Endothelial cell of umbilical vein (primary cell): ENCODE measurements around the gene IL17RD. TPM values are rescaled to one million over a fixed set of nuclear protein-coding genes. Genes with fewer than 3 reads are reported as not detected.

Source experiments
- BruUV-seq: library from RNA; stranded (reverse); fragments of 400-500 nt; replicated peaks from 2 replicates; lab custom pipeline; 2021; lab: Mats Ljungman, UMichigan
- CTCF ChIA-PET: fragments of 300-600, 350-600 bp; sonication (Branson Sonifier 250); formaldehyde crosslinking; loops from one replicate; lab custom pipeline; 2021; ENCODE audit warnings: antibody characterized with exemption, inconsistent platforms; lab: Charles Lee
- POLR2A ChIA-PET: fragments of 300-600, 350-600 bp; sonication (Branson Sonifier 250); formaldehyde crosslinking; loops from one replicate; lab custom pipeline; 2021; ENCODE audit warnings: antibody characterized with exemption, inconsistent platforms; lab: Charles Lee
- DNase-seq: peaks from one replicate; pipeline ENCODE4 v3.0.0-alpha.2; 2011; ENCODE audit warnings: low read depth, low spot score
- FAIRE-seq: peaks from 2 replicates; lab custom pipeline; 2011; peaks lifted over from hg19 to GRCh38; lab: Jason Lieb, UNC
- H2AFZ ChIP-seq: 2 replicates; pipeline ENCODE4 v1.6.0; 2012; ENCODE audit warnings: low read depth, low read length, control low read depth, inconsistent platforms
- H3K27ac ChIP-seq: 2 replicates; pipeline ENCODE4 v1.5.1; 2011; ENCODE audit warnings: low read depth, mild to moderate bottlenecking, control low read depth, low read length, moderate library complexity; ENCODE audit not compliant: insufficient read depth
- H3K27me3 ChIP-seq, 2 experiments: 2 replicates each; pipeline versions ENCODE4 v1.6.0 to v1.6.1; 2011; ENCODE audit warnings: low read length in 2 of 2, mixed read lengths in 1 of 2; ENCODE audit not compliant: control insufficient read depth in 2 of 2, insufficient read depth in 2 of 2
- H3K36me3 ChIP-seq, 2 experiments: 2 replicates in 1 of 2; 3 replicates in 1 of 2; pipeline ENCODE4 v1.5.1; 2011; ENCODE audit warnings: low read length in 2 of 2, mild to moderate bottlenecking in 1 of 2, moderate library complexity in 1 of 2; ENCODE audit not compliant: control insufficient read depth in 2 of 2, insufficient read depth in 2 of 2; ENCODE audit errors: extremely low read depth in 1 of 2
- H3K4me1 ChIP-seq: 3 replicates; pipeline ENCODE4 v1.5.1; 2011; ENCODE audit warnings: mild to moderate bottlenecking, low read length; ENCODE audit not compliant: control insufficient read depth, insufficient read depth; ENCODE audit errors: extremely low read depth
- H3K4me2 ChIP-seq: 2 replicates; pipeline ENCODE4 v1.6.1; 2011; ENCODE audit warnings: low read length, control low read depth, mixed read lengths; ENCODE audit not compliant: insufficient read depth
- H3K4me3 ChIP-seq, 3 experiments: fragments of 200-600 bp in 1 of 3; sonication (generic), shearing (Covaris generic) in 1 of 3; replicated peaks in 1 of 3; 2 replicates each; pipeline ENCODE4 v1.5.1; 2011 to 2016; ENCODE audit warnings: control low read depth in 3 of 3, low read length in 3 of 3, mild to moderate bottlenecking in 2 of 3, inconsistent platforms in 1 of 3, low read depth in 1 of 3, moderate library complexity in 1 of 3; ENCODE audit not compliant: insufficient read depth in 1 of 3
- H3K79me2 ChIP-seq: 2 replicates; pipeline ENCODE4 v1.6.0; 2012; ENCODE audit warnings: low read length, inconsistent platforms; ENCODE audit not compliant: control insufficient read depth, insufficient read depth
- H3K9ac ChIP-seq: replicated peaks from 2 replicates; pipeline ENCODE3; 2011; ENCODE audit warnings: low read length, control low read depth; ENCODE audit not compliant: insufficient read depth; ENCODE audit errors: extremely low read depth
- H3K9me1 ChIP-seq: replicated peaks from 3 replicates; pipeline ENCODE4 v1.6.0; 2011; ENCODE audit warnings: mild to moderate bottlenecking, low read length; ENCODE audit not compliant: control insufficient read depth, insufficient read depth; ENCODE audit errors: extremely low read depth
- H3K9me3 ChIP-seq: replicated peaks from 2 replicates; pipeline ENCODE4 v1.5.1; 2012; ENCODE audit warnings: low read length, inconsistent platforms; ENCODE audit not compliant: control insufficient read depth, insufficient read depth
- H4K20me1 ChIP-seq: replicated peaks from 2 replicates; pipeline ENCODE3; 2011; ENCODE audit warnings: mild to moderate bottlenecking, low read length; ENCODE audit not compliant: control insufficient read depth, insufficient read depth; ENCODE audit errors: extremely low read depth
- EZH2 ChIP-seq: IDR thresholded peaks from 2 replicates; pipeline ENCODE4 v1.6.1; 2012; ENCODE audit warnings: borderline replicate concordance, low read depth, mild to moderate bottlenecking, moderate library complexity, low read length, inconsistent platforms; ENCODE audit not compliant: severe bottlenecking
- FOS ChIP-seq: IDR thresholded peaks from 2 replicates; pipeline ENCODE4 v1.6.1; 2011; ENCODE audit warnings: mild to moderate bottlenecking, low read length, moderate library complexity, borderline replicate concordance; ENCODE audit not compliant: insufficient read depth
- GATA2 ChIP-seq: IDR thresholded peaks from 2 replicates; pipeline ENCODE4 v1.7.0; 2011; ENCODE audit warnings: low read depth, mild to moderate bottlenecking, moderate library complexity, mixed read lengths, low read length; ENCODE audit not compliant: insufficient read length, insufficient read depth
- JUN ChIP-seq: IDR thresholded peaks from 2 replicates; pipeline ENCODE4 v1.6.1; 2011; ENCODE audit warnings: borderline replicate concordance, low read depth; ENCODE audit not compliant: insufficient read length, insufficient read depth
- MYC ChIP-seq: IDR thresholded peaks from one replicate; pipeline ENCODE4 v1.6.1; 2011; ENCODE audit warnings: mild to moderate bottlenecking, low read depth, low read length
- POLR2A ChIP-seq: IDR thresholded peaks from 2 replicates; pipeline ENCODE4 v1.6.1; 2012; ENCODE audit warnings: low read depth, mild to moderate bottlenecking, control low read depth, low read length
- POLR2AphosphoS5 ChIP-seq: IDR thresholded peaks from 2 replicates; pipeline ENCODE4 v1.6.1; 2012; ENCODE audit warnings: low read depth, mild to moderate bottlenecking, control low read depth, low read length, moderate library complexity; ENCODE audit not compliant: insufficient read depth
- dilution Hi-C: fragments of 300-500 bp; cut with MboI; formaldehyde crosslinking; loops from one replicate; pipeline ENCODE4 v1.15.0; 2019; ENCODE audit warnings: low sequenced_read_pairs; ENCODE audit not compliant: extremely low pct_ligation_motif_present
- intact Hi-C: fragments of 100-400 bp; cut with micrococcal nuclease; formaldehyde crosslinking; loops from one replicate; pipeline ENCODE4 v1.10.0; 2022
- polyA plus RNA-seq, 4 experiments: library from polyadenylated mRNA; depleted of rRNA in 3 of 4; stranded (reverse) in 3 of 4; unstranded in 1 of 4; fragments of >200 nt; gene quantifications; 2 replicates each; pipeline versions ENCODE4 v1.2.1 to v1.2.3, GENCODE V29; 2011 to 2012; ENCODE audit warnings: missing spikeins in 1 of 4
- total RNA-seq: library from RNA; stranded (reverse); gene quantifications from 2 replicates; pipeline ENCODE4 v1.2.3, GENCODE V29; 2021
- TF ChIP-seq, protein P1 (sequence below): IDR thresholded peaks from 2 replicates; pipeline ENCODE4 v1.6.1; 2011; ENCODE audit not compliant: insufficient read depth, insufficient read length
- TF ChIP-seq, protein P2 (sequence below), 2 donors: IDR thresholded peaks; 1 replicate in 1 of 2; 2 replicates in 1 of 2; pipeline ENCODE4 v1.5.1; 2011; ENCODE audit warnings: low read length in 2 of 2, mild to moderate bottlenecking in 2 of 2, moderate library complexity in 2 of 2, control low read depth in 1 of 2, inconsistent platforms in 1 of 2, low read depth in 1 of 2; ENCODE audit not compliant: insufficient read depth in 1 of 2; ENCODE audit errors: extremely low read depth in 1 of 2

The IL17RD gene
- total and polyA plus RNA-seq, 2 donors (not counting 3 experiments of a cell fraction or from before 2014, with no cell fraction given): 0.36 to 0.93 TPM

DNA sequence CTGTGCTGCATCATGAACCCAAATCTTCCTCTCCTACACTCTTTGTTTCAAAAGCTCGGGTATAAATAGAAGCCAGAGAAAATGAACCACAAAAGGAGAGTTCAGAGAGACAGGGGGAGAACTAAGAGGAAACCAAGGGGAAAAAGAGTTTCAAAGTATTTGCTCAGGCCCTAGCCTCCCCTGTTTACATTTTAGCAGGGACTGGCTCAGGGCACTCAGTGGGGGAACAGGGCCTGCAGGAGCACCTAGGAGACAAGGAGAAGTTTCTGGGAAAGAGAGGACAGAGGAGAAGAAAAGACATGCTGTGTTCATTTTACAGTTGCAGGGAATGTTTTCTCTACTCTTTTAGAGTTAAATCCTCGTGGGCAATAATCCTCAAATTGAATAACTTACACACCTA, 8.5 kb upstream of the IL17RD start:
- POLR2A ChIA-PET: no interaction called here
- no peaks in the 10 kb centered on the region for H3K9me3 ChIP-seq
- H3K27ac ChIP-seq: no peak overlapping the region
- H3K9me1 ChIP-seq: no peaks in the 10 kb centered on the region
- peaks cover 17 to 24% of the 10 kb centered on the region in 2 experiments for H3K27me3 ChIP-seq
- no peaks in the 10 kb centered on the region for H3K79me2 ChIP-seq
- no peak overlapping the region for H3K4me3 ChIP-seq
- FAIRE-seq (no peak), DNase-seq (no peak)
- no peaks in the 10 kb centered on the region for H4K20me1 ChIP-seq
- H3K36me3 ChIP-seq: no peaks in the 10 kb centered on the region
- no peak overlapping the region for H2AFZ ChIP-seq
- no TSS peak for BruUV-seq
- no peak overlapping the region for H3K4me2 ChIP-seq
- TF ChIP-seq MYC: no peak
- TF ChIP-seq JUN: no peak
- TF ChIP-seq GATA2: no peak
- TF ChIP-seq, protein P1, sequence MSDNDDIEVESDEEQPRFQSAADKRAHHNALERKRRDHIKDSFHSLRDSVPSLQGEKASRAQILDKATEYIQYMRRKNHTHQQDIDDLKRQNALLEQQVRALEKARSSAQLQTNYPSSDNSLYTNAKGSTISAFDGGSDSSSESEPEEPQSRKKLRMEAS: no peak
- no peak for TF ChIP-seq POLR2A
- TF ChIP-seq POLR2AphosphoS5: no peak
- TF ChIP-seq, protein P2, sequence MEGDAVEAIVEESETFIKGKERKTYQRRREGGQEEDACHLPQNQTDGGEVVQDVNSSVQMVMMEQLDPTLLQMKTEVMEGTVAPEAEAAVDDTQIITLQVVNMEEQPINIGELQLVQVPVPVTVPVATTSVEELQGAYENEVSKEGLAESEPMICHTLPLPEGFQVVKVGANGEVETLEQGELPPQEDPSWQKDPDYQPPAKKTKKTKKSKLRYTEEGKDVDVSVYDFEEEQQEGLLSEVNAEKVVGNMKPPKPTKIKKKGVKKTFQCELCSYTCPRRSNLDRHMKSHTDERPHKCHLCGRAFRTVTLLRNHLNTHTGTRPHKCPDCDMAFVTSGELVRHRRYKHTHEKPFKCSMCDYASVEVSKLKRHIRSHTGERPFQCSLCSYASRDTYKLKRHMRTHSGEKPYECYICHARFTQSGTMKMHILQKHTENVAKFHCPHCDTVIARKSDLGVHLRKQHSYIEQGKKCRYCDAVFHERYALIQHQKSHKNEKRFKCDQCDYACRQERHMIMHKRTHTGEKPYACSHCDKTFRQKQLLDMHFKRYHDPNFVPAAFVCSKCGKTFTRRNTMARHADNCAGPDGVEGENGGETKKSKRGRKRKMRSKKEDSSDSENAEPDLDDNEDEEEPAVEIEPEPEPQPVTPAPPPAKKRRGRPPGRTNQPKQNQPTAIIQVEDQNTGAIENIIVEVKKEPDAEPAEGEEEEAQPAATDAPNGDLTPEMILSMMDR (IDR thresholded peaks at IDR 0.05; ENCODE audit: extremely low read depth in 1 of 2, insufficient read depth in 1 of 2, low read depth in 1 of 2, low read length in 2 of 2): no peak
- no peak for TF ChIP-seq FOS
- no peak for TF ChIP-seq EZH2
- H3K4me1 ChIP-seq: no peaks in the 10 kb centered on the region
- H3K9ac ChIP-seq: no peak overlapping the region
- CTCF ChIA-PET: interaction anchor here (0.9 kb wide), 1 partner anchor 117 kb away, joined by 3 read pairs; no protein-coding TSS in a partner anchor
- dilution Hi-C loops (no loop called here), intact Hi-C loops (loop anchor here (5.0 to 10.0 kb wide), 3 partner anchors 161 to 381 kb away; partner anchors contain the start of gene PDE12)
